ENCODE results near the gene LITAFD.

DNA sequence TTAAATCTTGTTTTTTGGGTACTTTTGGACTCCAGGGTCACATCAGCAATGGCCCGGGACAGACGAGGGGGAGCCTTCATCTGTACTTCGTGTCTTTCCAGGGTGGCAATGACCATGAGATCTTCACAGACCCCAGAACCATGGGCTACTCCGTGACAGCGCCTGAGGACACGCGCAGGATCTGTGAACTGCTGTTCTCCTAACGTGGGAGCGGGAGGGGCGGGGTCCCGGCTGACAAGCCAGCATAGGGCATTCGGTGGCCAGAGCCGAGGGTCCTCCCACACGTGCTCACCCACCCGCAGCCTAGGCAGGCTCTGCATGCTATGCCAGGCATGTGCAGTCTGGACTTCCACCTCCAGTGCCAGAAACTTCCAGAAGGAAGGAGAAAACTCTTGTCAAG lies 34.5 kb upstream of the LITAFD start:
- TF ChIP-seq, protein P1, sequence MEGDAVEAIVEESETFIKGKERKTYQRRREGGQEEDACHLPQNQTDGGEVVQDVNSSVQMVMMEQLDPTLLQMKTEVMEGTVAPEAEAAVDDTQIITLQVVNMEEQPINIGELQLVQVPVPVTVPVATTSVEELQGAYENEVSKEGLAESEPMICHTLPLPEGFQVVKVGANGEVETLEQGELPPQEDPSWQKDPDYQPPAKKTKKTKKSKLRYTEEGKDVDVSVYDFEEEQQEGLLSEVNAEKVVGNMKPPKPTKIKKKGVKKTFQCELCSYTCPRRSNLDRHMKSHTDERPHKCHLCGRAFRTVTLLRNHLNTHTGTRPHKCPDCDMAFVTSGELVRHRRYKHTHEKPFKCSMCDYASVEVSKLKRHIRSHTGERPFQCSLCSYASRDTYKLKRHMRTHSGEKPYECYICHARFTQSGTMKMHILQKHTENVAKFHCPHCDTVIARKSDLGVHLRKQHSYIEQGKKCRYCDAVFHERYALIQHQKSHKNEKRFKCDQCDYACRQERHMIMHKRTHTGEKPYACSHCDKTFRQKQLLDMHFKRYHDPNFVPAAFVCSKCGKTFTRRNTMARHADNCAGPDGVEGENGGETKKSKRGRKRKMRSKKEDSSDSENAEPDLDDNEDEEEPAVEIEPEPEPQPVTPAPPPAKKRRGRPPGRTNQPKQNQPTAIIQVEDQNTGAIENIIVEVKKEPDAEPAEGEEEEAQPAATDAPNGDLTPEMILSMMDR (IDR thresholded peaks at IDR 0.05), result no peak
- TF ChIP-seq POLR2A (IDR thresholded peaks at IDR 0.05; ENCODE audit: low read depth) (no peak), EP300 (IDR thresholded peaks at IDR 0.05) (no peak)

Measured in esophagus muscularis mucosa (tissue), 4 donors.